Thoracic aorta (tissue), 2 donors: ENCODE measurements around the gene HACE1. TPM values are rescaled to one million over a fixed set of nuclear protein-coding genes. Genes with fewer than 3 reads are reported as not detected.

ENCODE experiments used
- ATAC-seq: fragments of 150-250 bp; one replicate; pipeline ENCODE4 v1.8.0; 2017; ENCODE audit warnings: low read depth; ENCODE audit not compliant: insufficient number of reproducible peaks, low FRiP score
- DNase-seq: peaks from one replicate; pipeline ENCODE4 v3.0.0-alpha.2; 2020; ENCODE audit warnings: low spot score
- H3K27ac ChIP-seq, 2 donors: fragments of 200-600 bp; sonication (generic); 1 replicate in 1 of 2; 2 replicates in 1 of 2; pipeline ENCODE4 v1.5.1; 2016; ENCODE audit warnings: mild to moderate bottlenecking in 2 of 2, moderate library complexity in 2 of 2
- H3K27me3 ChIP-seq: fragments of 200-600 bp; sonication (generic); replicated peaks from 2 replicates; pipeline ENCODE4 v1.6.0; 2016; ENCODE audit warnings: mild to moderate bottlenecking; ENCODE audit not compliant: insufficient read depth
- H3K36me3 ChIP-seq: fragments of 200-600 bp; sonication (generic); one replicate; pipeline ENCODE4 v1.5.1; 2016
- H3K4me1 ChIP-seq, 2 donors: fragments of 200-600 bp; sonication (generic); 1 replicate in 1 of 2; 2 replicates in 1 of 2; pipeline versions ENCODE4 v1.5.1 to v1.6.0; 2016; ENCODE audit warnings: low read depth in 2 of 2, mild to moderate bottlenecking in 1 of 2; ENCODE audit not compliant: control insufficient read depth in 1 of 2
- H3K4me3 ChIP-seq: fragments of 200-600 bp; sonication (generic); 2 replicates; pipeline ENCODE4 v1.5.1; 2016; ENCODE audit warnings: mild to moderate bottlenecking
- H3K9me3 ChIP-seq: fragments of 200-600 bp; sonication (generic); 2 replicates; pipeline ENCODE4 v1.5.1; 2016
- total RNA-seq, 2 donors: library from RNA; depleted of rRNA; stranded (reverse); fragments of >200 nt; gene quantifications; one replicate each; pipeline versions ENCODE4 v1.1.0 to v1.2.3, GENCODE V29; 2016
- TF ChIP-seq, protein P1 (sequence below): fragments of 200-600 bp; sonication (generic); IDR thresholded peaks from one replicate; pipeline ENCODE4 v1.5.1; 2019; ENCODE audit warnings: antibody characterized with exemption

The HACE1 gene
- total RNA-seq, 2 donors from 2014 or later: 17.0 to 20.7 TPM

DNA sequence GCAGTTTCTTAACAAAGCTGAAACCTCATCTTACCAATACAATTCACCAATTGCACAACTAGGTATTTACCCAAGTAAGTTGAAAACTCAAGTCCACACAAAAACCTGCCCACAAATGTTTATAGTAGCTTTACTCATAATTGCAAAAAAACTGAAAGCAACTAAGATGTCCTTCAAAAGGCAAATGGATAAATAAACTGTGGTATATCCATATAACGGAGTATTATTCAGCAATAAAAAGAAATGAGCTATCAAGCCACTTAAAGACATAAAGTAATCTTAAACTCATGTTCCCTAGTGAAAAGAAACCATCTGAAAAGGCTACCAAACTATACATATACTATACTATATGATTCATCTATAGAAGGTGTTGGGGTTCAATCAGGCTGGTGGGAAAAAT is 179.7 kb downstream of the HACE1 start:
- TF ChIP-seq, protein P1, sequence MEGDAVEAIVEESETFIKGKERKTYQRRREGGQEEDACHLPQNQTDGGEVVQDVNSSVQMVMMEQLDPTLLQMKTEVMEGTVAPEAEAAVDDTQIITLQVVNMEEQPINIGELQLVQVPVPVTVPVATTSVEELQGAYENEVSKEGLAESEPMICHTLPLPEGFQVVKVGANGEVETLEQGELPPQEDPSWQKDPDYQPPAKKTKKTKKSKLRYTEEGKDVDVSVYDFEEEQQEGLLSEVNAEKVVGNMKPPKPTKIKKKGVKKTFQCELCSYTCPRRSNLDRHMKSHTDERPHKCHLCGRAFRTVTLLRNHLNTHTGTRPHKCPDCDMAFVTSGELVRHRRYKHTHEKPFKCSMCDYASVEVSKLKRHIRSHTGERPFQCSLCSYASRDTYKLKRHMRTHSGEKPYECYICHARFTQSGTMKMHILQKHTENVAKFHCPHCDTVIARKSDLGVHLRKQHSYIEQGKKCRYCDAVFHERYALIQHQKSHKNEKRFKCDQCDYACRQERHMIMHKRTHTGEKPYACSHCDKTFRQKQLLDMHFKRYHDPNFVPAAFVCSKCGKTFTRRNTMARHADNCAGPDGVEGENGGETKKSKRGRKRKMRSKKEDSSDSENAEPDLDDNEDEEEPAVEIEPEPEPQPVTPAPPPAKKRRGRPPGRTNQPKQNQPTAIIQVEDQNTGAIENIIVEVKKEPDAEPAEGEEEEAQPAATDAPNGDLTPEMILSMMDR: no peak
- Histone ChIP-seq H3K4me1 (no peaks in the 10 kb centered on the region), H3K36me3 (no peaks in the 10 kb centered on the region), H3K27me3 (no peaks in the 10 kb centered on the region), H3K27ac (no peak overlapping the region), H3K4me3 (no peak overlapping the region), H3K9me3 (peaks cover 6% of the 10 kb centered on the region)
- no peak for DNase-seq
- ATAC-seq: no peak

Other genes starting within 250 kb of the HACE1 start
- not detected for gene LIN28B, start 97.2 kb upstream of the HACE1 start, total RNA-seq